Central memory CD4-positive, alpha-beta T cell (primary cell): Measurements from ENCODE around the gene ATP8B3.

Experiments
- DNase-seq: peaks from one replicate; pipeline ENCODE4 v3.0.0; 2022

Gene ATP8B3

DNA sequence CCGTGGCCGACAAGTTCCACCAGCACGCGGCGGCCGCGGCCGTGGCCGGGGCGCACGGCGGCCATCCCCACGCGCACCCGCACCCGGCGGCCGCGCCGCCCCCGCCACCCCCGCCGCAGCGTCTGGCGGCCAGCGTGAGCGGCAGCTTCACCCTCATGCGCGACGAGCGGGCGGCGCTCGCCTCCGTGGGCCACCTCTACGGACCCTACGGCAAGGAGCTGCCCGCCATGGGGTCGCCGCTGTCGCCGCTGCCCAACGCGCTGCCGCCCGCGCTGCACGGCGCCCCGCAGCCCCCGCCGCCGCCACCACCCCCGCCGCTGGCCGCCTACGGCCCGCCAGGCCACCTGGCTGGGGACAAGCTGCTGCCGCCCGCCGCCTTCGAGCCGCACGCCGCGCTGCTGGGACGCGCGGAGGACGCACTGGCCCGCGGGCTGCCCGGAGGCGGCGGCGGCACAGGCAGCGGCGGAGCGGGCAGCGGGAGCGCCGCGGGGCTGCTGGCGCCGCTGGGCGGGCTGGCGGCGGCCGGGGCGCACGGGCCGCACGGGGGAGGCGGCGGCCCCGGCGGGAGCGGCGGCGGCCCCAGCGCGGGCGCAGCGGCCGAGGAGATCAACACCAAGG lies 57.9 kb downstream of the ATP8B3 start:
- DNase-seq, result no peak

DNA sequence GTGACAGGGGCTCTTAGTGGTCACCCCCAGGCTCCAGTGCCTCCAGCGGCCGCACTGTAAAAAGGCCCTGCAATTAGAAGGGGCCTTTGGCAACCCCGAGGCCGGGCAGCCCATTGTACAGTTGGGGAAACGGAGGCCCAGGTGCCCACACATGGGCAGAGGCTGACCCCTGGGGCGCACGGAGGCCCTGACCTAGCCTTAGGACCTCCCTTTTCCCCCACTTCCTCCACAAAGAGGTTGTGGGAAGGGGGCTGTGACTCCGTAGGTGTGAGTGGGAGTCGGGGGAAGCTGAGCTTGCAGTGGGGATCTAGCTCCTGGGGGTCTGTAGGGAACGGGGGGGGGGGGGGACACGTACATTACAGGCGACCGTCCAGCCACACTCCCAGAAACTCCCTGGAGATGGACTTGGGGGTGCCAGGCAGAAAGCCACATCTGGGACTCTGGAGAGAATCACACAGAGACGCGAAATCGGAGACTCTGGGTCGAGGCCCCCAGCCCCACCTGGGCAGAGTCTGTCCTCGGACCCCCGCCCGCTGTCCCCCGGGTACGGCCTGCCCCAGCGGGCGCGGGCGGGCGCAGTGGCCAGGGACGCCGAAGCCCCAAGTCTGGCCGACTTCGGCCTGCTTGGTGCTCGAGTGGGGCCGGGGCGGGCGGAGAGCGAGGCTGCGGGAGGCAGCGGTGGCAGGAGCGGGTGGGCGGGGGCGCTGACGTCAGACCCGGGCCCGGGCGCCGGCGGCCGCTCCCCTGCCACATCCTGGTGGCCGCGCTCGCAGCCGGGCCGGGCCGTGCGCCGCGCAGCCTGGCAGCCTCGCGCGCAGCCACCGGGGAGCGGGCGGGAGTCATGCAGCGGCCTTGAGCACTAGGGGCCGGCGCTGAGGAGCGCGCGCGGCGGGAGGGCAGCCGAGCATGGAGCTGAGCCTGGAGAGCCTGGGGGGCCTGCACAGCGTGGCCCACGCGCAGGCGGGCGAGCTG lies 59.0 kb downstream of the ATP8B3 start, which contains the start of gene ONECUT3:
Gene ONECUT3 (plus strand): TSS at position 750 of the 972 bp plus-strand sequence. CDS start 157 bp downstream, at position 907.
- DNase-seq, result no peak

DNA sequence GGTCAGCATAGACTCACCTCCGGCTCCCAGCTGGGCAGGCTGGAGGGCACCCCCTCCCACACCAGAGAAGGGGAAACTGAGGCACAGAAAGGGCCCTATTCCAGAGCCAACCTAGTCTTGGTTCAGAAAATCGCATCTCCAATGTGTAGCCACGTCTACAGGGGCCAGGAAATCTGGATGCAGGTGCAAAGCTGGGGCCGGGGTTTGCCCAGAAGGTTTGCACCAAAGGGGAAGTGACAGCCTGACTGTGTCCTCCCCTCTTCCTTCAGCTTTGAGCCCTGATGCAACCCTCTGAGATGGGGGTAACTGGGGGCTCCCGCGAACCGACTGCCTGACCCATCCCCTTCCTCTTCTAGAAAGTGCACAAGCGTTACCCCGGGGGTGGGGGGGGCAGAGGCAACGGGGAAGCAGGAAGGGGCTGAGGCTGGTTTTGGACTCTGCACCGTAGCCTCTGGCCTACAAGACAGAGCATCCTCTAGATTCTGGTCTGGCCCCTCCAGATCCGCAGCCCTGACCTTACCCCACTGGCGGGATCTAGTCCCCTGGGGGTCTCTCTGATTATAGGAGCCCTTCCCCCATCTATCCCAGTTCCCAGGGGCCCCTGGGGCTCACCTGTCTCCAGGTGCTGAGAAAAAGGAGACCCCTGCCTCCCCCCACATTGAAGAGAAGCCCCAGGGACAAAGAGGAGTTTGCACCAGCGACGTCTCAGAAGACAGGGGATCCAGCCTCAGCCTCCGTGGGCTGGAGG lies 59.9 kb downstream of the ATP8B3 start:
- DNase-seq, result no peak

DNA sequence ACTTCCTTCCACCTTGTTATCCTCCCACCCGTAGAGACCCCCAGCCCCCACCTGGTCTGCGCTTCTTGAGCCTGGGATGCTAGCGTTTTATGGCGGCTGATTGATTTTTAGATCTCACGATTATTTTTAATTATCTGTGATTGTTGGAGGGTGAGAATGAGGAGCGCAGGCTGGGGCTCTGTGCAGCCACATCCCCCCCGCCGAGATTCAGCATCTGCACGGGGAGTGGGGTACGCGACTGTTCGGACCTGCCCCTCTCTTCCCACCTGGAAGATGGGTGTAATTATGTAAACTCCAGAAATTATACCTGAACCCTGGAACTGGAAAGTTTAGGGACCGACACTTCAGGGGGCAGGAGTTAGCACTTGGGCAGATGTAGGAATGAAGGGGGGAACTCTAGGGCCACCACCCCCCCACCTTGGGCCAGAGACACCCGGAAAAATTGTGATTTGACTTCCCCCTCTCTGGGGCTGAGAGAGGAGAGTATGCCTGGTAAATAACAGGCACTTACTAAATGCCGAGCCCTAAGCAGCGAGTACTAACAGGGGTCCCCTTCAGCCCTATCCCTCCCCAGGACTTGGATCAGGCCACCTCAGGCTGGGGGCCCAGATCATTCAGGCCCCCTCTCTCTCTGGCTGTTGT lies 60.6 kb downstream of the ATP8B3 start:
- no peak for DNase-seq

DNA sequence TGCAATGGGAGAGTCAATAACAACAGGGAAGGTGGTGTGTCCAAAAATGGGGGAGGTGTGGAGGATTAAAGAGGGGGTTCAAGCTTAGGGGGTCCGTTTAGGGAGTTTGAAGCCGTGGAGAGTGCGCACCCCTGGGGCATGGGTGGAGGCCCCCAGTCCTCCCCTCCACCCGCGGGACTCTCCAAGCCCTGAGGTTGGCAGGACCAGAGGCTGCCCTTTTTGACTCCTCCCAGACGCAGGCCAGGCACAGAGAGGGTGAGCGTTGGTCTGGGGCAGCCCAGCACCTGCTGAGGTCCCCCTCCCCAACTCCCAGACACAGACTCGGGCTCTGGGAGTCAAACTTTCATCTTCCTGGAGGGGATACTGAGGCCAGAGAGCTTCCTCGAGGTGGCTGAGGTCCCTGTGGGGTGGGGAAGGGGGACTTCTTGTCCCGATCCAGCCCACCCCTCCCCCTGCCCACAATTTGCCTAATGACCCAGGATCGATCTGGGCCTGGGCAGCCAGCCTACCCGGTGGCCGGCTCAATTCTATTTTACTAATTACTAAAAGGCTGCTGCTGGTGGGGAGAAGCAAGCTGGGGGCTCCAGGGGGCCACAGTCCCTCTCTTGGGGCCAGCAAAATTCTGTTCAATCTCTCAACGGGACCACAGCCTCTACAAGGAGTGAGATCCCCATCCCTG lies 61.6 kb downstream of the ATP8B3 start:
- DNase-seq, result no peak

DNA sequence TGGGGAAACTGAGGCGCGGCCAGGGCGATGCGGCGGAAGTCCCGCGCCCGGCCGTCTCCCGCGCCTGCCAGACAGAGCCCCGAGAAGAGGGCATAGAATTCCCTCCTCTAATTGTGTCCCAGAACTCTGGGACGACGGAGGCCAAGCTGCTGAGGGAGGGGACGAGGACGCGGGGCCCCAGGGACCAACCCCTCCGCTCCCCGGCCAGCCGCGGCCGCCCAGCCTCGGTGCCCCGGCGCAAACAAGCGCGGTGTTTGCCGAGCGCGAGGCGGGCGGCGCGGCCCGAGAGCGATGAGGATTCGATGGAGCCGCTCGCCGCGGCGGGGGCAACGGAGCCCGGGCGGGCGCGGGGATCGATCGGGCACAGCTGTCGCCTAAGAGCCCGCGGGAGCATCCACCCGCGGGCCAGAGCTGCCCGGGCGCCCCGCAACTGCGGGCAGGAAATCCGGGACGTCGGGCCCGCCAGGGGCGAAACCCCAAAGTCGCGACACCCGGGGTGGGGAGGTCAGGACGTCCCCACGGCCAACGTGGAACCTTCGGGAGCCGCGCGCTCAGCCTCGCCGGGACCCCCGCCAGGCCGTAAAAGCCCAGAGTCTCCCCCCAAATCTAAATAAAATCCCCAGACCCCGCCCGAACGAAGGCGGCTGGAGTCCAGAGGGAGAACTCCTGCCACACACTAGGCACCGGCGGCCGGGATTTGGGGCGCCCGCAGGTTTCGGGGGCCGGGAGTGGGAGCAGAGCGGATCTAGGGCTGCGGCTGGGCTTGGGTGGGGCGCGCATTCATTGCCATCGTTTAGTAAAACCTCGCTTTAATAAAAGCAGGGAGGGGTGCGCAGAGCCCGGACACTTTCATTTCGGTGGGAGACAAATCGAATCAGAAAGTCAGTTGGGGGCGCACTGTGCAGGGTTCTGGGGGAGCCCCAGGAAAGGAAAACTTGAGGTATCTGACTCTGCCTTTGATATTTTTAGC lies 62.4 kb downstream of the ATP8B3 start:
- no peak for DNase-seq

GRCh38 chr19:1748873-1749341 lies 63.2 kb downstream of the ATP8B3 start:
- no peak for DNase-seq

GRCh38 chr19:1748115-1748872 lies 63.8 kb downstream of the ATP8B3 start:
- DNase-seq, result no peak

GRCh38 chr19:1747285-1748114 lies 64.6 kb downstream of the ATP8B3 start:
- no peak for DNase-seq

- no peak for DNase-seq
These were observed 65.4 kb downstream of the ATP8B3 start for GRCh38 chr19:1746401-1747284.

DNA sequence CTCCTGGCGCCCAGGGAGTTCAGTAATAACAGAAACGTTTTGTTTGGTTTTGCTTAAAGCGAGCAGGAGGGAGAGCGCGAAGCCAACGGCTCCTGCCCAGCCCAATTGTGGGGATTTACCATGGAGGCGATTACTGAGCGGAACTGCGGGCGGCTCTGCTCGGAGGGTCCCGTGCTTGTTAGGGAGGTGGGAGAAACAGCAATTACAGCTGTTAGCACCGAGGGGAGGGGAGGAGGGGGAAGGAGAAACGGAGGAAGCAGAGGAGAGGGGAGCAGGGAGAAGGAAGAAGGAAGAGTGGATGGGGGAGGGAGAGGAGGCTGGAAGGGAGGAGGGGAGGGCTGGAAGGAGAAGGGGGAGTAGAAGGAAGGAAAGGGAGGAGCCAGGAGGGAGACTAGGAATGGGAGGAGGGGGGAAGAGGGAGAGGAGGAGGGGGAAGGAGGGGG lies 66.5 kb downstream of the ATP8B3 start:
- no peak for DNase-seq

GRCh38 chr19:1744822-1745563 lies 67.1 kb downstream of the ATP8B3 start:
- DNase-seq, result no peak

DNA sequence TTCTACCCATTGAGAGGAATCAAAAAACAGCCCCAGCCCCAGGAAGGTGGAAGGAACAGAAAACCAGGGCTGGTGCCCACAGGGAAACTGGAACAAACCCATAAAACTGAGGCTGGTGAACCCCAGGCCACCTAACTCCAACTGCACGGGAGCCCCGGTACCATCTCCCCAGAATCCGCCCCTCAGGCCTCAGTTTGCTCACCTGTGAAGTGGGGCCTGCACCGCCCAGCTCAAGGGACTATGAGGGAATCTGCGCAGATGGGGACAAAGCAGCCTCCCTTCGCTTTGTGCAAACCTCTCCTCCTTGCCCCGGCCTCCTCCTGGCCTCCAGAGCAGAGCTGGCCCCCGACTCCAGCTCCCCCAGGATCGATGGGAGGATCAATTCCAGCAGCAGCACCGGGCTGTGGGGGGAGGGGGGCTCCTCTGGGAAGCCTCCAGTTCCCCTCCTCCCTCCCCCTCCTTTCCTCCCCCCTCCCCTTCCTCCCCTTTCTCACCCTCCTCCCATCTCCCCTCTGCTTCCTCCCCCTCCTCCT lies 67.9 kb downstream of the ATP8B3 start:
- DNase-seq, result no peak

DNA sequence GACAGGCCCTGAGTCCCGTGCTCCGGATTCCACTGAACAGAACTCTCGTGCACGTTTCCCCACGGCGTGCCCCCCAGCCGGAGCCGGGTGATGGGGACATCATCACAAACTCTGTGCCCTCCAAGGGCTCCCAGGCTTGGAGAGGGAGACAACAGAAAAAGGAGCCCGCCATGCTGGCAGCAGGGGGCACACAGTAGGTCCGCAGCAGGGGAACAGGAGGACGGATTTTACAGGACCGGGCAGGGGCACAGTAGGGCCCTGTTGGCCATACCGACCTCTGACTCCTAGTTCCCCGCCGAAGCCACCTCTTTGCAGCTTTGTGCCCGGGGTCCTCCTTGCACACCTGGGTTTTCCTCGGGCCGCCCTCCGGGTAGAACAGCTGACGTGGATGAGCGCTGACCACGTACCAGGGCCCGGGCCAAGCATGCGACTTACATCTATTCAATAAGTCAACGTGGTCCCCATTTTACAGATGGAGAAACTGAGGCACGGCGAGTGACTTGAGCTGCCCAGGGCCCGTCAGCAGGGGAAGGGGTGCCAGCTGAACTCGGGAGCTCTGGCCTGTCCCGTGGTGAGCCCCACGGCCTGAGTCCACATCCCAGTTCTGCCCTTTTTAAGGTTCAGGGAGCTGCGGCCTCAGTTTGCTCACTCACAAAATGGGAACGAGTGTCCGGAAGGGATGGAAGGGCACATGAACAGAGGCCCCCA lies 68.9 kb downstream of the ATP8B3 start:
- no peak for DNase-seq

GRCh38 chr19:1739960-1740629 lies 72.0 kb downstream of the ATP8B3 start:
- DNase-seq, result no peak

- no peak for DNase-seq
These were observed 75.1 kb downstream of the ATP8B3 start for GRCh38 chr19:1736927-1737326.
